GM23338 (cell line): Measurements from ENCODE around the gene MYO1D. TPM values are rescaled to one million over a fixed set of nuclear protein-coding genes. Genes with fewer than 3 reads are reported as not detected.

ENCODE experiments used
- ATAC-seq: fragments of 200-7000 bp; cut with Tn5 transposase; 3 replicates; pipeline ENCODE4 v1.9.1; 2020
- DNase-seq: peaks from one replicate; pipeline ENCODE4 v3.0.0-alpha.2; 2015; ENCODE audit warnings: low spot score
- H2AFZ ChIP-seq: fragments of 200-600 bp; sonication (generic); 2 replicates; pipeline ENCODE4 v1.8.0; 2016; ENCODE audit warnings: antibody characterized with exemption, mild to moderate bottlenecking, moderate library complexity
- H3F3A ChIP-seq: fragments of 200-600 bp; sonication (generic); replicated peaks from 2 replicates; pipeline ENCODE4 v1.8.0; 2017; ENCODE audit warnings: antibody characterized with exemption, mixed run types, low read depth
- H3K27ac ChIP-seq: fragments of 200-600 bp; sonication (generic); 2 replicates; pipeline ENCODE4 v1.6.1; 2016; ENCODE audit warnings: low read depth
- H3K27me3 ChIP-seq: fragments of 200-600 bp; sonication (generic); 2 replicates; pipeline ENCODE4 v1.8.0; 2016; ENCODE audit warnings: mild to moderate bottlenecking, mixed run types, moderate library complexity; ENCODE audit not compliant: insufficient read depth
- H3K36me3 ChIP-seq: fragments of 200-600 bp; sonication (generic); 2 replicates; pipeline ENCODE4 v1.8.0; 2016; ENCODE audit warnings: mild to moderate bottlenecking; ENCODE audit not compliant: insufficient read depth
- H3K4me1 ChIP-seq: fragments of 200-600 bp; sonication (generic); 2 replicates; pipeline ENCODE4 v1.8.0; 2016; ENCODE audit warnings: mild to moderate bottlenecking, moderate library complexity; ENCODE audit not compliant: insufficient read depth
- H3K4me2 ChIP-seq: fragments of 200-600 bp; sonication (generic); 2 replicates; pipeline ENCODE4 v1.7.1; 2017; ENCODE audit warnings: mixed run types
- H3K4me3 ChIP-seq: fragments of 200-600 bp; sonication (generic); 2 replicates; pipeline ENCODE4 v1.6.1; 2016; ENCODE audit warnings: mixed run types
- H3K79me2 ChIP-seq: fragments of 200-600 bp; sonication (generic); replicated peaks from 2 replicates; pipeline ENCODE4 v1.8.0; 2017; ENCODE audit warnings: mild to moderate bottlenecking; ENCODE audit not compliant: insufficient read depth
- H3K9me2 ChIP-seq: fragments of 200-600 bp; sonication (generic); 2 replicates; pipeline ENCODE4 v1.8.0; 2017; ENCODE audit not compliant: insufficient read depth
- H4K20me1 ChIP-seq: fragments of 200-600 bp; sonication (generic); replicated peaks from 2 replicates; pipeline ENCODE4 v1.8.0; 2017; ENCODE audit warnings: mild to moderate bottlenecking; ENCODE audit not compliant: insufficient read depth
- H3K27ac Mint-ChIP-seq: 2 replicates; pipeline ENCODE4 v1.8.0; 2020; ENCODE audit warnings: inconsistent platforms, mild to moderate bottlenecking, moderate library complexity, mixed read lengths
- H3K27me3 Mint-ChIP-seq: 3 replicates; pipeline ENCODE4 v1.8.0; 2022; ENCODE audit warnings: low read depth, mild to moderate bottlenecking, moderate library complexity, mixed read lengths, inconsistent platforms; ENCODE audit not compliant: insufficient read depth, poor library complexity
- H3K36me3 Mint-ChIP-seq: 3 replicates; pipeline ENCODE4 v1.8.0; 2021; ENCODE audit warnings: low read depth, mild to moderate bottlenecking, inconsistent platforms, moderate library complexity, mixed read lengths
- H3K4me1 Mint-ChIP-seq: 3 replicates; pipeline ENCODE4 v1.8.0; 2020; ENCODE audit warnings: mild to moderate bottlenecking, inconsistent platforms, mixed read lengths
- H3K4me3 Mint-ChIP-seq: 3 replicates; pipeline ENCODE4 v1.8.0; 2021; ENCODE audit warnings: moderate library complexity, mild to moderate bottlenecking, inconsistent platforms, mixed read lengths
- H3K9me3 Mint-ChIP-seq: 3 replicates; pipeline ENCODE4 v1.8.0; 2020; ENCODE audit warnings: moderate library complexity, mild to moderate bottlenecking, inconsistent platforms, mixed read lengths
- CREB1 ChIP-seq: fragments of 250-450 bp; sonication (Bioruptor Pico); IDR thresholded peaks from 2 replicates; pipeline ENCODE4 v1.5.0; 2020; ENCODE audit warnings: low read depth, mild to moderate bottlenecking, moderate library complexity
- EZH2 ChIP-seq: fragments of 200-600 bp; sonication (generic); IDR thresholded peaks from one replicate; pipeline ENCODE4 v1.8.0; 2017; ENCODE audit warnings: antibody characterized with exemption, mild to moderate bottlenecking, low read depth; ENCODE audit not compliant: unreplicated experiment
- EZH2phosphoT487 ChIP-seq: fragments of 200-600 bp; sonication (generic); IDR thresholded peaks from one replicate; pipeline ENCODE4 v1.8.1; 2018; ENCODE audit warnings: antibody characterized with exemption; ENCODE audit not compliant: unreplicated experiment
- NANOG ChIP-seq: IDR thresholded peaks from 2 replicates; pipeline ENCODE4 v1.6.1; 2016; ENCODE audit warnings: antibody characterized with exemption, borderline replicate concordance
- POLR2AphosphoS5 ChIP-seq: IDR thresholded peaks from 2 replicates; pipeline ENCODE4 v1.6.1; 2016; ENCODE audit warnings: antibody characterized with exemption, low read depth
- STAT1 ChIP-seq: IDR thresholded peaks from one replicate; pipeline ENCODE4 v1.6.1; 2016; ENCODE audit warnings: antibody characterized with exemption; ENCODE audit not compliant: unreplicated experiment
- ZNF114 ChIP-seq: fragments of 250-450 bp; sonication (Bioruptor Pico); IDR thresholded peaks from 2 replicates; pipeline ENCODE4 v1.5.0; 2020; ENCODE audit warnings: mild to moderate bottlenecking, moderate library complexity
- ZNF331 ChIP-seq: fragments of 250-450 bp; sonication (Bioruptor Pico); IDR thresholded peaks from 2 replicates; pipeline ENCODE4 v1.5.0; 2020; ENCODE audit warnings: low read depth, mild to moderate bottlenecking, moderate library complexity
- polyA plus RNA-seq: library from polyadenylated mRNA; unstranded; fragments of >200 nt; fragmentation: Nextera tagmentation; extraction: Ambion mirVana; gene quantifications from 2 replicates; pipeline ENCODE4 v1.2.1, GENCODE V29; 2016
- total RNA-seq: library from RNA; depleted of rRNA; stranded (reverse); fragments of >200 nt; shearing (Covaris generic); gene quantifications from 2 replicates; pipeline ENCODE4 v1.2.3, GENCODE V29; 2014
- TF ChIP-seq, protein P1 (sequence below): IDR thresholded peaks from 2 replicates; pipeline ENCODE4 v1.6.1; 2016; ENCODE audit warnings: antibody characterized with exemption
- TF ChIP-seq, protein P2 (sequence below), 2 experiments: fragments of 200-600 bp in 1 of 2; sonication (generic) in 1 of 2; conservative IDR thresholded peaks; 2 replicates each; pipeline versions ENCODE4 v1.5.1 to v1.6.1; 2016 to 2017; ENCODE audit warnings: antibody characterized with exemption in 2 of 2, low read depth in 2 of 2, mild to moderate bottlenecking in 2 of 2, moderate library complexity in 1 of 2
- TF ChIP-seq, protein P3 (sequence below): fragments of 250-450 bp; sonication (Bioruptor Pico); IDR thresholded peaks from 2 replicates; pipeline ENCODE4 v1.5.0; 2020; ENCODE audit warnings: mild to moderate bottlenecking, moderate library complexity

The MYO1D gene
- total and polyA plus RNA-seq, 2 experiments from 2014 or later, result 8.6 to 28.6 TPM

DNA sequence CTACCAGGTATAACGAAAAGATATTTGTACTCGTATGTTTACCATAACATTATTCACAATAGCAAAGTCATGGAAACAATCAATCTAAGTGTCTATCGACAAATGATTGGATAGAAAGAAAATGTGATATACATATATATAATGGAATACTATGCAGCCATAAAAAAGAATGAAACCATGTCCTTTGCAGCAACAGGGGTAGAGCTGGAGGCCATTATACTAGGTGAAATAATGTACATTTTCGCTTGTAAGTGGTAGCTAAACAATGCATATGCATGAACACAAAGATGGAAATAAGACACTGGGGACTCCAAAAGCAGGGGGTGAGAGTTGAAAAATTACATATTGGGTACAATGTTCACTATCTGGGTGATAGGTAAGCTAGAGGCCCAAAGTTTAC is 124.0 kb downstream of the MYO1D start:
- ATAC-seq (no peak), DNase-seq (no peak)
- Histone ChIP-seq H2AFZ (no peak overlapping the region), H3K36me3 (no peaks in the 10 kb centered on the region), H3K27me3 (no peaks in the 10 kb centered on the region), H3F3A (no peaks in the 10 kb centered on the region), H3K4me2 (no peak overlapping the region), H3K9me2 (no peaks in the 10 kb centered on the region), H3K4me1 (0 out of 2 replicates have a peak, but pooled peaks cover 2% of the 10 kb centered on the region), H3K79me2 (no peaks in the 10 kb centered on the region), H3K27ac (no peak overlapping the region), H3K4me3 (no peak overlapping the region), H4K20me1 (no peaks in the 10 kb centered on the region)
- Mint-ChIP-seq H3K9me3 (no peaks in the 10 kb centered on the region), H3K27me3 (no peaks in the 10 kb centered on the region), H3K27ac (no peak overlapping the region), H3K36me3 (peaks cover 3% of the 10 kb centered on the region; the same call in 2 of the 3 replicates), H3K4me3 (no peak overlapping the region), H3K4me1 (peaks cover 2% of the 10 kb centered on the region; the same call in 2 of the 3 replicates)
- TF ChIP-seq NANOG (no peak), CREB1 (no peak)

DNA sequence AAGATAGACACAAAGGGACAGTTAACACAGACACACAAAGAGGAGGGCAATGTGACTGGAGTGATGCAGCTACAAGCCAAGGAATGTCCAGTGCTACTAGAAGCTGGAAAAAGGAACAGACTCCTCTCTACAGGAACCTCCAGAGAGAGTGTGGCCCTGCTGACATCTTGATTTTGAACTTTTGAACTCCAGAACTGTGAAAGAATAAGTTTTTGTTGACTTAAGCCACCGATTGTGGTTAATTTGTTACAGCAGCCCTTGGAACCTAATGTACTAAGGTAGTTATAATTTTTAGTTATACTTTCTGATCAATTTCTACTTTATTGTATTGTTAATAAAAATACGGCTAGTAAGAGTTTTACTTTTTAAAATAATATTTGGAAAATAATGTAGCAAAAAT is 129.1 kb downstream of the MYO1D start:
- Histone ChIP-seq H3K4me1 (no peaks in the 10 kb centered on the region), H3K4me2 (no peak overlapping the region), H3K9me2 (no peaks in the 10 kb centered on the region), H4K20me1 (no peaks in the 10 kb centered on the region), H3K4me3 (no peak overlapping the region), H3K79me2 (no peaks in the 10 kb centered on the region), H3K36me3 (no peaks in the 10 kb centered on the region), H3K27ac (no peak overlapping the region), H2AFZ (no peak overlapping the region), H3F3A (no peaks in the 10 kb centered on the region), H3K27me3 (no peaks in the 10 kb centered on the region)
- Mint-ChIP-seq H3K4me1 (no peaks in the 10 kb centered on the region), H3K4me3 (no peak overlapping the region), H3K27me3 (no peaks in the 10 kb centered on the region), H3K9me3 (no peaks in the 10 kb centered on the region), H3K27ac (no peak overlapping the region), H3K36me3 (peaks cover 1% of the 10 kb centered on the region; the same call in 2 of the 3 replicates)
- ATAC-seq, result no peak
- no peak for DNase-seq
- no peak for TF ChIP-seq NANOG
- TF ChIP-seq EZH2phosphoT487, result no peak
- TF ChIP-seq POLR2AphosphoS5, result no peak
- no peak for TF ChIP-seq ZNF114 (CRISPR knock-in tag)
- TF ChIP-seq CREB1, result no peak
- TF ChIP-seq, protein P1, sequence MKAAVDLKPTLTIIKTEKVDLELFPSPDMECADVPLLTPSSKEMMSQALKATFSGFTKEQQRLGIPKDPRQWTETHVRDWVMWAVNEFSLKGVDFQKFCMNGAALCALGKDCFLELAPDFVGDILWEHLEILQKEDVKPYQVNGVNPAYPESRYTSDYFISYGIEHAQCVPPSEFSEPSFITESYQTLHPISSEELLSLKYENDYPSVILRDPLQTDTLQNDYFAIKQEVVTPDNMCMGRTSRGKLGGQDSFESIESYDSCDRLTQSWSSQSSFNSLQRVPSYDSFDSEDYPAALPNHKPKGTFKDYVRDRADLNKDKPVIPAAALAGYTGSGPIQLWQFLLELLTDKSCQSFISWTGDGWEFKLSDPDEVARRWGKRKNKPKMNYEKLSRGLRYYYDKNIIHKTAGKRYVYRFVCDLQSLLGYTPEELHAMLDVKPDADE, result no peak
- TF ChIP-seq, protein P2, sequence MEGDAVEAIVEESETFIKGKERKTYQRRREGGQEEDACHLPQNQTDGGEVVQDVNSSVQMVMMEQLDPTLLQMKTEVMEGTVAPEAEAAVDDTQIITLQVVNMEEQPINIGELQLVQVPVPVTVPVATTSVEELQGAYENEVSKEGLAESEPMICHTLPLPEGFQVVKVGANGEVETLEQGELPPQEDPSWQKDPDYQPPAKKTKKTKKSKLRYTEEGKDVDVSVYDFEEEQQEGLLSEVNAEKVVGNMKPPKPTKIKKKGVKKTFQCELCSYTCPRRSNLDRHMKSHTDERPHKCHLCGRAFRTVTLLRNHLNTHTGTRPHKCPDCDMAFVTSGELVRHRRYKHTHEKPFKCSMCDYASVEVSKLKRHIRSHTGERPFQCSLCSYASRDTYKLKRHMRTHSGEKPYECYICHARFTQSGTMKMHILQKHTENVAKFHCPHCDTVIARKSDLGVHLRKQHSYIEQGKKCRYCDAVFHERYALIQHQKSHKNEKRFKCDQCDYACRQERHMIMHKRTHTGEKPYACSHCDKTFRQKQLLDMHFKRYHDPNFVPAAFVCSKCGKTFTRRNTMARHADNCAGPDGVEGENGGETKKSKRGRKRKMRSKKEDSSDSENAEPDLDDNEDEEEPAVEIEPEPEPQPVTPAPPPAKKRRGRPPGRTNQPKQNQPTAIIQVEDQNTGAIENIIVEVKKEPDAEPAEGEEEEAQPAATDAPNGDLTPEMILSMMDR (conservative IDR thresholded peaks at IDR 0.05; ENCODE audit: low read depth in 2 of 2), result no peak
- TF ChIP-seq STAT1, result no peak
- no peak for TF ChIP-seq EZH2
- no peak for TF ChIP-seq ZNF331 (CRISPR knock-in tag)
- TF ChIP-seq, protein P3, sequence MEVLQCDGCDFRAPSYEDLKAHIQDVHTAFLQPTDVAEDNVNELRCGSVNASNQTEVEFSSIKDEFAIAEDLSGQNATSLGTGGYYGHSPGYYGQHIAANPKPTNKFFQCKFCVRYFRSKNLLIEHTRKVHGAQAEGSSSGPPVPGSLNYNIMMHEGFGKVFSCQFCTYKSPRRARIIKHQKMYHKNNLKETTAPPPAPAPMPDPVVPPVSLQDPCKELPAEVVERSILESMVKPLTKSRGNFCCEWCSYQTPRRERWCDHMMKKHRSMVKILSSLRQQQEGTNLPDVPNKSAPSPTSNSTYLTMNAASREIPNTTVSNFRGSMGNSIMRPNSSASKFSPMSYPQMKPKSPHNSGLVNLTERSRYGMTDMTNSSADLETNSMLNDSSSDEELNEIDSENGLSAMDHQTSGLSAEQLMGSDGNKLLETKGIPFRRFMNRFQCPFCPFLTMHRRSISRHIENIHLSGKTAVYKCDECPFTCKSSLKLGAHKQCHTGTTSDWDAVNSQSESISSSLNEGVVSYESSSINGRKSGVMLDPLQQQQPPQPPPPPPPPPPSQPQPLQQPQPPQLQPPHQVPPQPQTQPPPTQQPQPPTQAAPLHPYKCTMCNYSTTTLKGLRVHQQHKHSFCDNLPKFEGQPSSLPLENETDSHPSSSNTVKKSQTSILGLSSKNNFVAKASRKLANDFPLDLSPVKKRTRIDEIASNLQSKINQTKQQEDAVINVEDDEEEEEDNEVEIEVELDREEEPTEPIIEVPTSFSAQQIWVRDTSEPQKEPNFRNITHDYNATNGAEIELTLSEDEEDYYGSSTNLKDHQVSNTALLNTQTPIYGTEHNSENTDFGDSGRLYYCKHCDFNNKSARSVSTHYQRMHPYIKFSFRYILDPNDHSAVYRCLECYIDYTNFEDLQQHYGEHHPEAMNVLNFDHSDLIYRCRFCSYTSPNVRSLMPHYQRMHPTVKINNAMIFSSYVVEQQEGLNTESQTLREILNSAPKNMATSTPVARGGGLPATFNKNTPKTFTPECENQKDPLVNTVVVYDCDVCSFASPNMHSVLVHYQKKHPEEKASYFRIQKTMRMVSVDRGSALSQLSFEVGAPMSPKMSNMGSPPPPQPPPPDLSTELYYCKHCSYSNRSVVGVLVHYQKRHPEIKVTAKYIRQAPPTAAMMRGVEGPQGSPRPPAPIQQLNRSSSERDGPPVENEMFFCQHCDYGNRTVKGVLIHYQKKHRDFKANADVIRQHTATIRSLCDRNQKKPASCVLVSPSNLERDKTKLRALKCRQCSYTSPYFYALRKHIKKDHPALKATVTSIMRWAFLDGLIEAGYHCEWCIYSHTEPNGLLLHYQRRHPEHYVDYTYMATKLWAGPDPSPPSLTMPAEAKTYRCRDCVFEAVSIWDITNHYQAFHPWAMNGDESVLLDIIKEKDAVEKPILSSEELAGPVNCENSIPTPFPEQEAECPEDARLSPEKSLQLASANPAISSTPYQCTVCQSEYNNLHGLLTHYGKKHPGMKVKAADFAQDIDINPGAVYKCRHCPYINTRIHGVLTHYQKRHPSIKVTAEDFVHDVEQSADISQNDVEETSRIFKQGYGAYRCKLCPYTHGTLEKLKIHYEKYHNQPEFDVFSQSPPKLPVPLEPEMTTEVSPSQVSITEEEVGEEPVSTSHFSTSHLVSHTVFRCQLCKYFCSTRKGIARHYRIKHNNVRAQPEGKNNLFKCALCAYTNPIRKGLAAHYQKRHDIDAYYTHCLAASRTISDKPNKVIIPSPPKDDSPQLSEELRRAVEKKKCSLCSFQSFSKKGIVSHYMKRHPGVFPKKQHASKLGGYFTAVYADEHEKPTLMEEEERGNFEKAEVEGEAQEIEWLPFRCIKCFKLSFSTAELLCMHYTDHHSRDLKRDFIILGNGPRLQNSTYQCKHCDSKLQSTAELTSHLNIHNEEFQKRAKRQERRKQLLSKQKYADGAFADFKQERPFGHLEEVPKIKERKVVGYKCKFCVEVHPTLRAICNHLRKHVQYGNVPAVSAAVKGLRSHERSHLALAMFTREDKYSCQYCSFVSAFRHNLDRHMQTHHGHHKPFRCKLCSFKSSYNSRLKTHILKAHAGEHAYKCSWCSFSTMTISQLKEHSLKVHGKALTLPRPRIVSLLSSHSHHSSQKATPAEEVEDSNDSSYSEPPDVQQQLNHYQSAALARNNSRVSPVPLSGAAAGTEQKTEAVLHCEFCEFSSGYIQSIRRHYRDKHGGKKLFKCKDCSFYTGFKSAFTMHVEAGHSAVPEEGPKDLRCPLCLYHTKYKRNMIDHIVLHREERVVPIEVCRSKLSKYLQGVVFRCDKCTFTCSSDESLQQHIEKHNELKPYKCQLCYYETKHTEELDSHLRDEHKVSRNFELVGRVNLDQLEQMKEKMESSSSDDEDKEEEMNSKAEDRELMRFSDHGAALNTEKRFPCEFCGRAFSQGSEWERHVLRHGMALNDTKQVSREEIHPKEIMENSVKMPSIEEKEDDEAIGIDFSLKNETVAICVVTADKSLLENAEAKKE (CRISPR knock-in tag), result no peak
